Measurements from ENCODE around the gene OR2AP1.
A peak's percentile ranks its signal among the peaks of the same experiment; 100 is the strongest.
"Not testable (repeated sequence)": the region's sequence is repeated elsewhere in the genome, so short reads cannot be mapped to it uniquely, and the experiment has no call there.

Gene OR2AP1

DNA sequence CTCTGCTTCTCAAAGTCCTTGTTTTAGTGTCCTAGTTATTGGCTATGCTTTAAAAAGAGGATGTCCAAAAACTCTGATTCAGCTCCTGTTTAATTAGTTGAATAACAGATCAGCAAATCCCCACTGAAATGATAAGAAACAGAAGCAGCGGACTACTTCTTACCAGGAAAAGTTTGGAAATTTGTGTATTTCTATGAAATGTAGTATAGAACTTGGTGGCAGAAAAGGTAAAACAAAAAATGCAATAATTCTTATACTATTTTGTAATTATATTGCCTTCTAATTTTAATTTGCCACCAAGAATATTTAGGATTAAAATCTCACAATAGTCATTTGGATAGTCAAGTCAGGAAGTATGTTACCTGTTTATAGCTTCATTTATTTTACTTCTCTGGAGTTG is at the start of gene OR2AP1:
TSS of gene OR2AP1 (plus strand) at position 301 of the 400 bp plus-strand sequence. CDS start 1,947 bp downstream, outside the sequence.
- DNase-seq (ENCODE audit: low spot score): no peak
- Mint-ChIP-seq H3K4me3 (no peak within 1 kb of the TSS), H3K27me3 (ENCODE audit: low read depth) (no peaks in the 10 kb centered on the region), H3K36me3 (ENCODE audit: low read depth) (no peaks in the 10 kb centered on the region), H3K27ac (no peak within 1 kb of the TSS), H3K4me1 (ENCODE audit: low read depth) (no peaks in the 10 kb centered on the region), H3K9me3 (peaks cover 30% of the 10 kb centered on the region)

DNA sequence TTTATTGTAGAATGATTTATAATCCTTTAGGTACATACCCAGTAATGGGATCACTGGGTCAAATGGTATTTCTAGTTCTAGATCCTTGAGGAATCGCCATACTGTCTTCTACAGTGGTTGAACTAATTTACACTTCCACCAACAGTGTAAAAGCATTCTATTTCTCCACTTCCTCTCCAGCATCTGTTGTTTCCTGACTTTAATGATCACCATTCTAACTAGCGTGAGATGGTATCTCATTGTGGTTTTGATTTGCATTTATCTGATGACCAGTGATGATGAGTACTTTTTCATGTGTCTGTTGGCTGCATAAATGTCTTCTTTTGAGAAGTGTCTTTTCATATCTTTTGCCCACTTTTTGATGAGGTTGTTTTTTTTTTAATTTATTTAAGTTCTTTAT is 24.0 kb upstream of the OR2AP1 start:
- H3K4me1 Mint-ChIP-seq (ENCODE audit: low read depth): peaks cover 12% of the 10 kb centered on the region
- peaks cover 12% of the 10 kb centered on the region for H3K9me3 Mint-ChIP-seq
- not testable (repeated sequence) for H3K27ac Mint-ChIP-seq; H3K27me3 Mint-ChIP-seq (ENCODE audit: low read depth); DNase-seq (ENCODE audit: low spot score); H3K36me3 Mint-ChIP-seq (ENCODE audit: low read depth)
- H3K4me3 Mint-ChIP-seq: peak overlapping the region; percentile 3

GRCh38 chr12:55548756-55549155 is 23.5 kb upstream of the OR2AP1 start:
- H3K4me1 Mint-ChIP-seq (ENCODE audit: low read depth): peaks cover 12% of the 10 kb centered on the region
- no peak overlapping the region for H3K27ac Mint-ChIP-seq
- no peaks in the 10 kb centered on the region for H3K36me3 Mint-ChIP-seq (ENCODE audit: low read depth)
- no peaks in the 10 kb centered on the region for H3K27me3 Mint-ChIP-seq (ENCODE audit: low read depth)
- H3K9me3 Mint-ChIP-seq: peaks cover 12% of the 10 kb centered on the region
- H3K4me3 Mint-ChIP-seq: peak overlapping the region; percentile 3
- DNase-seq (ENCODE audit: low spot score): no peak

DNA sequence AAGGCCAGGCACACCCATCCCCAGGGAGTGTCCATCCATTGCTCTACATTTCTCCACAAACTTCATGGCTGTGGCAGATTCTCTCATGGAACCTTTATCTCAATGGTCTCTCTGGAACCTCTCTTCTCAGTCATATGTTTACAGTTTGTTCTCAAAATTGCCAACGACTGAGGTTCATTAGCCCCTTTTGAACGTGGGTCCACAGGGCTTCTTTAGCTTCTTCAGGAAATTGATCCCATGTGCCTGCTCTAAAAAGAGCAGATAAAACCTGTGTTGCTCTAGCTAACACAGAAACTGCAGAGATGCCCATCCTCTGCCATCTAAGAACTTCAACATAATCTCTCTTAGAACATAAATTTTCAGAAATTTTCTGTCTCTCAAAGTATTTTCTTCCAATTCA is 23.0 kb upstream of the OR2AP1 start, which contains the start of gene OR6C4:
TSS of gene OR6C4 (plus strand) at position 301 of the 400 bp plus-strand sequence. CDS start 1,625 bp downstream, outside the sequence.
- Mint-ChIP-seq H3K36me3 (ENCODE audit: low read depth) (no peaks in the 10 kb centered on the region), H3K27ac (no peak within 1 kb of the TSS), H3K4me3 (peak within 1 kb of the TSS; percentile 3), H3K4me1 (ENCODE audit: low read depth) (peaks cover 12% of the 10 kb centered on the region), H3K27me3 (ENCODE audit: low read depth) (peaks cover 2% of the 10 kb centered on the region), H3K9me3 (peaks cover 12% of the 10 kb centered on the region)
- no peak for DNase-seq (ENCODE audit: low spot score)

- Mint-ChIP-seq H3K27ac (no peak overlapping the region), H3K36me3 (ENCODE audit: low read depth) (no peaks in the 10 kb centered on the region), H3K4me1 (ENCODE audit: low read depth) (peaks cover 2% of the 10 kb centered on the region), H3K27me3 (ENCODE audit: low read depth) (peaks cover 2% of the 10 kb centered on the region), H3K9me3 (peaks cover 24% of the 10 kb centered on the region), H3K4me3 (no peak overlapping the region)
- no peak for DNase-seq (ENCODE audit: low spot score)
Measured at GRCh38 chr12:55554296-55554695, 18.0 kb upstream of the OR2AP1 start.

- not testable (repeated sequence) for H3K27me3 Mint-ChIP-seq (ENCODE audit: low read depth); H3K27ac Mint-ChIP-seq; H3K36me3 Mint-ChIP-seq (ENCODE audit: low read depth); DNase-seq (ENCODE audit: low spot score); H3K4me3 Mint-ChIP-seq; H3K4me1 Mint-ChIP-seq (ENCODE audit: low read depth)
- H3K9me3 Mint-ChIP-seq: peaks cover 30% of the 10 kb centered on the region
Measured at GRCh38 chr12:55570060-55570459, 2.2 kb upstream of the OR2AP1 start.

- H3K36me3 Mint-ChIP-seq (ENCODE audit: low read depth); H3K4me3 Mint-ChIP-seq; H3K4me1 Mint-ChIP-seq (ENCODE audit: low read depth); H3K27ac Mint-ChIP-seq; DNase-seq (ENCODE audit: low spot score); H3K27me3 Mint-ChIP-seq (ENCODE audit: low read depth): not testable (repeated sequence)
- peaks cover 30% of the 10 kb centered on the region for H3K9me3 Mint-ChIP-seq
Measured at GRCh38 chr12:55570689-55571088, 1.6 kb upstream of the OR2AP1 start.

DNA sequence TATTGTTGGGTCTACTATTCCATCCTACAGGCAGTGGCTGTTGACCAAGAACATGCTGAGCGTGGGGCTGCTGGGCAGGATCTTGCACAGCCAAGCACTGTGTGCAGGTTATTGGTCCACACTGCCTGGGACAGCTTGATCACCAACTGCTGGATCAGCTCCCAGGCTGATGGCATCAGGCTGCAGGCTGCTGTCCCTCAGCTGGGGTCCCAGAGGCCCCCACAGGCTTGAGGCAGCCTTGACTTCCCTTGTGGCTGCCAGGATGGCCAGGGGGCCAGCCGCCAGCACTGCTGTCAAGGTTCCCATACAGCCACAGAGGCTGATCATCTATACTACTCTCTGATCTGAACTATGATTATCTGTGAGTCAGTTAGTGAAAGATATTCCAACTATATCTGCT is 9.8 kb downstream of the OR2AP1 start:
- no peak for DNase-seq (ENCODE audit: low spot score)

DNA sequence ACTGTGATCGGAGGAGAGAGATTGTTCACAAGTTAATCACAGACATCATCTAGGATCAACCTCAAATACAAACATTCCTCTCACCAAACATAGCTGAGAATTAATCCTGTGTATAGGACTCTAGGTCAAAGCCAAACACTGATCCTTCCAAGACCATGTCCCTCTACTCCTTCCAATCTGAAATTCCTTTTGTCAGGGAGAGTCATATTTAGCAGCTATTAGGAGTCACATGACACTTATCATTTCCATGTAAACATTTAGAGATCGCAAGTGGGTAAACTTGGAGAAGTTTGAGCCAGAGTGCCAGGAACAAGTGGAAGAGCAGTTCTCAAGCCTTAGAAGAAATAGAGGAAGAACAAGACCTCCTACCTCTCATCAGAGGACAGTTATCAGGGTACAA is 13.5 kb downstream of the OR2AP1 start:
- H3K36me3 Mint-ChIP-seq (ENCODE audit: low read depth): no peaks in the 10 kb centered on the region
- H3K27me3 Mint-ChIP-seq (ENCODE audit: low read depth): no peaks in the 10 kb centered on the region
- H3K9me3 Mint-ChIP-seq: no peaks in the 10 kb centered on the region

More for the DNA sequence above, 9.8 kb downstream of the OR2AP1 start:
- Mint-ChIP-seq H3K36me3 (ENCODE audit: low read depth) (no peaks in the 10 kb centered on the region), H3K27me3 (ENCODE audit: low read depth) (no peaks in the 10 kb centered on the region), H3K4me3 (no peak overlapping the region), H3K27ac (no peak overlapping the region), H3K4me1 (ENCODE audit: low read depth) (no peaks in the 10 kb centered on the region), H3K9me3 (peaks cover 7% of the 10 kb centered on the region)

GRCh38 chr12:55590152-55590551 is 17.9 kb downstream of the OR2AP1 start:
- H3K4me3 Mint-ChIP-seq; H3K27me3 Mint-ChIP-seq (ENCODE audit: low read depth); H3K4me1 Mint-ChIP-seq (ENCODE audit: low read depth); DNase-seq (ENCODE audit: low spot score); H3K36me3 Mint-ChIP-seq (ENCODE audit: low read depth); H3K9me3 Mint-ChIP-seq; H3K27ac Mint-ChIP-seq: not testable (repeated sequence)

More for the DNA sequence above, 13.5 kb downstream of the OR2AP1 start:
- Mint-ChIP-seq H3K4me1 (ENCODE audit: low read depth) (no peaks in the 10 kb centered on the region), H3K4me3 (no peak overlapping the region), H3K27ac (no peak overlapping the region)
- no peak for DNase-seq (ENCODE audit: low spot score)

- Mint-ChIP-seq H3K27me3 (ENCODE audit: low read depth) (peaks cover 12% of the 10 kb centered on the region), H3K9me3 (no peaks in the 10 kb centered on the region), H3K4me3 (no peak overlapping the region)
Measured at GRCh38 chr12:55607821-55608594, 35.7 kb downstream of the OR2AP1 start.

GRCh38 chr12:55610598-55610997 is 38.3 kb downstream of the OR2AP1 start:
- H3K9me3 Mint-ChIP-seq: peaks cover 9% of the 10 kb centered on the region
- peaks cover 8% of the 10 kb centered on the region for H3K27me3 Mint-ChIP-seq (ENCODE audit: low read depth)
- no peak for DNase-seq (ENCODE audit: low spot score)
- H3K4me3 Mint-ChIP-seq: no peak overlapping the region
- peaks cover 8% of the 10 kb centered on the region for H3K4me1 Mint-ChIP-seq (ENCODE audit: low read depth)
- no peaks in the 10 kb centered on the region for H3K36me3 Mint-ChIP-seq (ENCODE audit: low read depth)
- no peak overlapping the region for H3K27ac Mint-ChIP-seq

More at GRCh38 chr12:55607821-55608594, 35.7 kb downstream of the OR2AP1 start:
- DNase-seq (ENCODE audit: low spot score): no peak
- Mint-ChIP-seq H3K4me1 (ENCODE audit: low read depth) (peaks cover 8% of the 10 kb centered on the region), H3K36me3 (ENCODE audit: low read depth) (no peaks in the 10 kb centered on the region), H3K27ac (no peak overlapping the region)

DNA sequence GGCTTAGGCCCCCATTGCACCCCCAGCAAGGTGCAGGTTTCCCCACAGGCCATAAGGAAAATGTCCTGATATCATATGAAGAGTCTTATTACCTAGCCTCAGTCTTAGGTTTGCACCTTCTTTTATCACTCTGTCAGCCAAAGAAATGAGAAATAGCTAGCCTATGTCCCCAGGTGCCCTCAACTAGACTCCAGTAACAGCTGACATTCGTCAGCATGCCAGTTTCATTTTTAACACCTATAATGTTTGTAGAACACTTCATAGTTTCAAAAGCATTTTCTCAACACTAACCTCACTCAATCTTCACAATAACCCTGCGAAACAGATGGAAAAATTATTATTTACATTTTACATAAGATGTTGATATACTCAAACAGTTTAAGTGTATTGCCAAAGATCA is 40.4 kb downstream of the OR2AP1 start:
- peaks cover 5% of the 10 kb centered on the region for H3K36me3 Mint-ChIP-seq (ENCODE audit: low read depth)
- peaks cover 2% of the 10 kb centered on the region for H3K27me3 Mint-ChIP-seq (ENCODE audit: low read depth)
- H3K4me1 Mint-ChIP-seq (ENCODE audit: low read depth): peaks cover 8% of the 10 kb centered on the region
- DNase-seq (ENCODE audit: low spot score): no peak
- H3K9me3 Mint-ChIP-seq: peaks cover 25% of the 10 kb centered on the region
- H3K27ac Mint-ChIP-seq: no peak overlapping the region
- no peak overlapping the region for H3K4me3 Mint-ChIP-seq

DNA sequence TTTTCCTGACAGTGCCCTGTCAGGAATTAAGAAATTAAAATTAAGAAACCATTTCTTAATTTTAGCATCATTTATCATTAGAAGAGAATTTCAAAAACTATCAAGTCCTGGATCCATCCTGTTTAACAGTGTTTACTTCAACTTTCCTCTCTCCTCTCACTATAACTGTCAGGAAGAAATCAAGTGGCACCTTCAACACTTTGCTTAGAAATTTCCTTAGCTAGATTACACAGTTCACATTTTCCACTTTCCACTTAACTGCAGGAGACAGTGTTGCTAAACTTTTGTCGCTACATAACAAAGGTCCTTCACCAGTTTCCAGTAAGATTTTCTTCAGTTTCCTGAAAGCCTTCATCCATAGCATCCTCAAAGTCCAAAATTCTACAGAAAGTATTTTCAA is 42.5 kb downstream of the OR2AP1 start:
- Mint-ChIP-seq H3K27me3 (ENCODE audit: low read depth) (peaks cover 2% of the 10 kb centered on the region), H3K27ac (no peak overlapping the region), H3K4me3 (no peak overlapping the region), H3K36me3 (ENCODE audit: low read depth) (peaks cover 5% of the 10 kb centered on the region), H3K4me1 (ENCODE audit: low read depth) (peaks cover 9% of the 10 kb centered on the region), H3K9me3 (peaks cover 25% of the 10 kb centered on the region)
- no peak for DNase-seq (ENCODE audit: low spot score)
